KMS-11 (cell line): ENCODE data around the gene SERGEF.

ENCODE experiments used
- H2AFZ ChIP-seq: fragments of 200-600 bp; sonication (generic); 2 replicates; pipeline ENCODE4 v1.6.1; 2016; ENCODE audit warnings: antibody characterized with exemption, mixed run types, low read depth
- H3K27ac ChIP-seq: fragments of 200-600 bp; sonication (generic); 2 replicates; pipeline ENCODE4 v1.6.1; 2016; ENCODE audit warnings: mild to moderate bottlenecking, mixed run types
- H3K27me3 ChIP-seq: fragments of 200-600 bp; sonication (generic); 2 replicates; pipeline ENCODE4 v1.6.1; 2017; ENCODE audit warnings: mild to moderate bottlenecking, low read depth, mixed run types, moderate library complexity; ENCODE audit not compliant: insufficient read depth
- H3K36me3 ChIP-seq: fragments of 200-600 bp; sonication (generic); 2 replicates; pipeline ENCODE4 v1.6.1; 2017; ENCODE audit warnings: mild to moderate bottlenecking, mixed run types; ENCODE audit not compliant: insufficient read depth
- H3K4me1 ChIP-seq: fragments of 200-600 bp; sonication (generic); 2 replicates; pipeline ENCODE4 v1.6.1; 2016; ENCODE audit warnings: mild to moderate bottlenecking, low read depth, mixed run types; ENCODE audit not compliant: poor library complexity, severe bottlenecking
- H3K4me2 ChIP-seq: fragments of 200-600 bp; sonication (generic); 2 replicates; pipeline ENCODE4 v1.7.0; 2016; ENCODE audit warnings: mild to moderate bottlenecking, mixed run types
- H3K4me3 ChIP-seq: fragments of 200-600 bp; sonication (generic); IDR thresholded peaks from 2 replicates; pipeline ENCODE4 v1.6.1; 2017; ENCODE audit warnings: low read depth, low read length, mixed read lengths; ENCODE audit not compliant: insufficient read depth
- H3K79me2 ChIP-seq: fragments of 200-600 bp; sonication (generic); 2 replicates; pipeline ENCODE4 v1.6.1; 2016; ENCODE audit warnings: low read depth, mixed run types; ENCODE audit not compliant: insufficient read depth
- H3K9ac ChIP-seq: fragments of 200-600 bp; sonication (generic); 2 replicates; pipeline ENCODE4 v1.6.1; 2016; ENCODE audit warnings: mild to moderate bottlenecking, mixed run types
- H4K20me1 ChIP-seq: fragments of 200-600 bp; sonication (generic); 2 replicates; pipeline ENCODE4 v1.6.1; 2016; ENCODE audit warnings: mild to moderate bottlenecking, mixed run types; ENCODE audit not compliant: insufficient read depth
- TF ChIP-seq, protein P1 (sequence below): fragments of 200-600 bp; sonication (generic); conservative IDR thresholded peaks from 2 replicates; pipeline ENCODE4 v1.6.1; 2017; ENCODE audit warnings: low read depth, mild to moderate bottlenecking, antibody characterized with exemption, low read length, moderate library complexity, mixed read lengths

SERGEF gene

GRCh38 chr11:17894929-17895658 is 117.8 kb downstream of the SERGEF start:
- no peak overlapping the region for H3K4me3 ChIP-seq
- H3K27me3 ChIP-seq: no peaks in the 10 kb centered on the region
- H3K4me2 ChIP-seq: no peak overlapping the region
- TF ChIP-seq, protein P1, sequence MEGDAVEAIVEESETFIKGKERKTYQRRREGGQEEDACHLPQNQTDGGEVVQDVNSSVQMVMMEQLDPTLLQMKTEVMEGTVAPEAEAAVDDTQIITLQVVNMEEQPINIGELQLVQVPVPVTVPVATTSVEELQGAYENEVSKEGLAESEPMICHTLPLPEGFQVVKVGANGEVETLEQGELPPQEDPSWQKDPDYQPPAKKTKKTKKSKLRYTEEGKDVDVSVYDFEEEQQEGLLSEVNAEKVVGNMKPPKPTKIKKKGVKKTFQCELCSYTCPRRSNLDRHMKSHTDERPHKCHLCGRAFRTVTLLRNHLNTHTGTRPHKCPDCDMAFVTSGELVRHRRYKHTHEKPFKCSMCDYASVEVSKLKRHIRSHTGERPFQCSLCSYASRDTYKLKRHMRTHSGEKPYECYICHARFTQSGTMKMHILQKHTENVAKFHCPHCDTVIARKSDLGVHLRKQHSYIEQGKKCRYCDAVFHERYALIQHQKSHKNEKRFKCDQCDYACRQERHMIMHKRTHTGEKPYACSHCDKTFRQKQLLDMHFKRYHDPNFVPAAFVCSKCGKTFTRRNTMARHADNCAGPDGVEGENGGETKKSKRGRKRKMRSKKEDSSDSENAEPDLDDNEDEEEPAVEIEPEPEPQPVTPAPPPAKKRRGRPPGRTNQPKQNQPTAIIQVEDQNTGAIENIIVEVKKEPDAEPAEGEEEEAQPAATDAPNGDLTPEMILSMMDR: no peak
- no peaks in the 10 kb centered on the region for H3K4me1 ChIP-seq
- no peak overlapping the region for H3K27ac ChIP-seq
- no peaks in the 10 kb centered on the region for H4K20me1 ChIP-seq
- H3K36me3 ChIP-seq: no peaks in the 10 kb centered on the region
- no peaks in the 10 kb centered on the region for H3K79me2 ChIP-seq
- H2AFZ ChIP-seq: no peak overlapping the region
- no peak overlapping the region for H3K9ac ChIP-seq

- H3K4me3 ChIP-seq: no peak overlapping the region
- TF ChIP-seq, protein P1: no peak
- no peak overlapping the region for H2AFZ ChIP-seq
- no peaks in the 10 kb centered on the region for H3K36me3 ChIP-seq
- H3K4me1 ChIP-seq: no peaks in the 10 kb centered on the region
- H3K79me2 ChIP-seq: no peaks in the 10 kb centered on the region
- no peak overlapping the region for H3K27ac ChIP-seq
- no peaks in the 10 kb centered on the region for H4K20me1 ChIP-seq
- no peak overlapping the region for H3K4me2 ChIP-seq
- no peak overlapping the region for H3K9ac ChIP-seq
- no peaks in the 10 kb centered on the region for H3K27me3 ChIP-seq
Observed at GRCh38 chr11:17892409-17892808, 120.4 kb downstream of the SERGEF start.

DNA sequence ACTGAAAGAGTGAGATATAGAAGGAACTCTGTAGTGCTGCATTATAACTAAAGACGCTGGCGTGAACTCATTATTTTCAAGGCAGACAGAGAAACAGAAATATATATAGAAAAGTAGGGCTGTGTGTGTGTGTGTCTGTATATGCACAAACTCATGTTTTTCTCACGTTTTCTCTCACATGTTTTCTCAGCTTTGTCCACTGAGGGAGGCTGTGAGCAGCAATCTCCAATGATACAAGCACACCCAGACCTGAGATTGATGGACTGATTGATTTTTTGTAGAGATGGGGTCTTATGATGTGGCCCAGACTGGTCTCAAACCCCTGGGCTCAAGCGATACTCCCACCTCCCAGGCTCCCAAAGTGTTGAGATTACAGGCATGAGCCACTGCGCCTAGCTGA is 122.5 kb downstream of the SERGEF start:
- Histone ChIP-seq H3K79me2 (no peaks in the 10 kb centered on the region), H3K36me3 (no peaks in the 10 kb centered on the region), H3K9ac (no peak overlapping the region), H3K27ac (no peak overlapping the region), H4K20me1 (no peaks in the 10 kb centered on the region), H3K4me1 (no peaks in the 10 kb centered on the region), H2AFZ (no peak overlapping the region), H3K4me3 (no peak overlapping the region), H3K4me2 (no peak overlapping the region), H3K27me3 (no peaks in the 10 kb centered on the region)
- TF ChIP-seq, protein P1: no peak

DNA sequence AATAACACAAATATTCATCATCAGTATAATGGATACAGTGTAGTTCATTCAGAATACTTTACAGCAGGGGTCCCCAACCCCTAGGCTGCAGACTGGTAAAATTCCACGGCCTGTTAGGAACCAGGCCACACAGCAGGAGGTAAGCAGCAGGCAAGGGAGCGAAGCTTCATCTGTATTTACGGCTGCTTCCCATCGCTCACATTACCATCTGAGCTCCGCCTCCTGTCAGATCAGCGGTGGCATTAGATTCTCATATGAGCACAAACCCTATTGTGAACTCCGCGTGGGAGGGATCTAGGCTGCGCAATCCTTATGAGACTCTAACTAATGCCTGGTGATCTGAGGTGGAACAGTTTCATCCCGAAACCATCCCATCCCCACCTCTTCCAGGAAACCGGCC is 125.1 kb downstream of the SERGEF start:
- no peak overlapping the region for H3K4me2 ChIP-seq
- TF ChIP-seq, protein P1: no peak

More for the DNA sequence above, 125.1 kb downstream of the SERGEF start:
- Histone ChIP-seq H3K27ac (no peak overlapping the region), H3K36me3 (no peaks in the 10 kb centered on the region), H4K20me1 (no peaks in the 10 kb centered on the region), H2AFZ (no peak overlapping the region), H3K27me3 (no peaks in the 10 kb centered on the region), H3K79me2 (no peaks in the 10 kb centered on the region), H3K4me3 (no peak overlapping the region), H3K4me1 (no peaks in the 10 kb centered on the region), H3K9ac (no peak overlapping the region)
